Stimulated activated CD8-positive, alpha-beta memory T cell treated with anti-CD3 and anti-CD28 coated beads, Interleukin-4, amount 100 ng/mL, for 1 hour (primary cell): ENCODE results near the gene RNF175.

Experiments used
- DNase-seq, 2 donors: peaks; one replicate each; pipeline ENCODE4 v3.0.0-alpha.2; 2020; ENCODE audit warnings: low read depth in 2 of 2, low spot score in 1 of 2

RNF175 gene

GRCh38 chr4:153750197-153750817 lies 9.5 kb downstream of the RNF175 start:
- DNase-seq, result peak; percentile 12 to 20

- DNase-seq, result no peak
Observed at GRCh38 chr4:153748378-153748777, 11.4 kb downstream of the RNF175 start.

- no peak for DNase-seq
Observed at GRCh38 chr4:153747406-153747955, 12.3 kb downstream of the RNF175 start.

GRCh38 chr4:153745651-153746050 lies 14.2 kb downstream of the RNF175 start:
- DNase-seq, result no peak

GRCh38 chr4:153741541-153741940 lies 18.3 kb downstream of the RNF175 start:
- DNase-seq, result no peak

- DNase-seq, result no peak
Observed at GRCh38 chr4:153735906-153736461, 23.8 kb downstream of the RNF175 start.

GRCh38 chr4:153733751-153734448 lies 25.9 kb downstream of the RNF175 start:
- no peak for DNase-seq

GRCh38 chr4:153731239-153731638 lies 28.6 kb downstream of the RNF175 start:
- no peak for DNase-seq

GRCh38 chr4:153729895-153730294 lies 29.9 kb downstream of the RNF175 start:
- no peak for DNase-seq

GRCh38 chr4:153728660-153729059 lies 31.2 kb downstream of the RNF175 start:
- no peak for DNase-seq

- no peak for DNase-seq
Observed at GRCh38 chr4:153728151-153728550, 31.7 kb downstream of the RNF175 start.

GRCh38 chr4:153725831-153726154 lies 34.0 kb downstream of the RNF175 start:
- DNase-seq, result no peak

- DNase-seq, result no peak
Observed at GRCh38 chr4:153725136-153725830, 34.5 kb downstream of the RNF175 start.

GRCh38 chr4:153724606-153725005 lies 35.2 kb downstream of the RNF175 start:
- DNase-seq, result no peak

- no peak for DNase-seq
Observed at GRCh38 chr4:153722036-153722435, 37.8 kb downstream of the RNF175 start.

- no peak for DNase-seq
Observed at GRCh38 chr4:153713866-153714646, 45.8 kb downstream of the RNF175 start.

- DNase-seq, result no peak
Observed at GRCh38 chr4:153710681-153711080, 49.1 kb downstream of the RNF175 start.

GRCh38 chr4:153706519-153706918 lies 53.3 kb downstream of the RNF175 start:
- DNase-seq, result no peak

- DNase-seq, result no peak
Observed at GRCh38 chr4:153705743-153706468, 53.9 kb downstream of the RNF175 start.

GRCh38 chr4:153704522-153704921 lies 55.3 kb downstream of the RNF175 start:
- no peak for DNase-seq
